Endometrium (tissue), 2 donors: ENCODE data around the gene NOL4L.
"Not testable (repeated sequence)": the region's sequence is repeated elsewhere in the genome, so short reads cannot be mapped to it uniquely, and the experiment has no call there.

Experiments
- FAIRE-seq: peaks from 2 replicates; lab custom pipeline; 2012; peaks lifted over from hg19 to GRCh38; lab: Jason Lieb, UNC
- donor health status: control.
- donor health status: control.

The NOL4L gene

DNA sequence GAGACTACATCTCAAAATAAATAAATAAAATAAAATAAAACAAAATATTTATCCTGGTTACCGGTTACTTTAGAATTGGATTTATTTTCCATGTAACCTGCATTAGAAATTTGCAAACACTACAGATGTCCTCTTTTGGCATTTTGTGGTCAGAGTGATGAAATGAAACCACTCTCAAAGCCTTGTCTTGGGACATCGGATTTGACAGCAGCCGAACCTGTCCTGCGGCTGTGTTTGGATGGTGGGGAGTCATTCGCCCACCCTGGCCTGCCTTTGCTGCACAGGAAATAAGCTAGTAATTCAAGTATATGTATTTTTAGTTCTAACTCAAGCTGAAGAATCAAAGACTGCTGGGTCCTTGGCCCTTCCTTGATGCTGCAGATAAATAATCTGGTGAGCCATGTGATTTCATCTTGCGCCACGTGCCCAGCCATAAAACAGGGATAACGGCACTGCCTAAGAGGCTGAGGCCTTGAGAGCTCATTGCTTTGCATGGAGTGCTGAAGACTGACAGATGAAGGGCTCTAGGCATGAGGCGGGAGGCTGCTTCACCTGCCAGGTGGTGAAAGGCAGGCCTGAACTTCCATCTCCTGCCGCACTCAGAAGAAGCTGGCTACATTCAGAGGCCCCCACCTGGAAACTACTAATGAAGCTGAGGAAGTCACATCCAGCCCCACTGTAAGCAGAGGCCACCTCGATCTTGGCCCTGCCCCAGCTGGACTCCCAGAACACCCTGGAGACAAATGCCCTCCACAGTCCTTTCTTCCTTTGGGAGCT, 76.9 kb downstream of the NOL4L start:
- no peak for FAIRE-seq

DNA sequence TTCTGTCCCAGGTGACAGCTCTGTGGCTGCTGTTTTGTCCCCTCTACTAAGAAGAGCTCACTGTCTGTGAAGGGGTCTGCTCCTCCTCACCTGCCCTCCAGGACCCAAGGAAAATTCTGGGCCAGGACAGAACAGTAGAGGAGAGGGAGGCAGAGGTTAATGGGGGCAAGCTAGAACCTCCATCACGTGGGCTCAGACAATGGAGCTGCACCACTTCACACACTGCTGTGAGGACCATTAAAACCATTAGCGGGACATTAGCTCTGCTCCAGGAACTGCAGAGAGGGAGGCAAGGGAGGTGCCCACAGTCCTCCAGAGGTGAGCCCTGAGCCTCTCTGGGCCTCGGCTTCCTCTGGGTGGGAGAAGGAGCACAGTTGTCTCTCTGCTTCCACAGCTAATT, 78.4 kb downstream of the NOL4L start:
- FAIRE-seq = no peak

DNA sequence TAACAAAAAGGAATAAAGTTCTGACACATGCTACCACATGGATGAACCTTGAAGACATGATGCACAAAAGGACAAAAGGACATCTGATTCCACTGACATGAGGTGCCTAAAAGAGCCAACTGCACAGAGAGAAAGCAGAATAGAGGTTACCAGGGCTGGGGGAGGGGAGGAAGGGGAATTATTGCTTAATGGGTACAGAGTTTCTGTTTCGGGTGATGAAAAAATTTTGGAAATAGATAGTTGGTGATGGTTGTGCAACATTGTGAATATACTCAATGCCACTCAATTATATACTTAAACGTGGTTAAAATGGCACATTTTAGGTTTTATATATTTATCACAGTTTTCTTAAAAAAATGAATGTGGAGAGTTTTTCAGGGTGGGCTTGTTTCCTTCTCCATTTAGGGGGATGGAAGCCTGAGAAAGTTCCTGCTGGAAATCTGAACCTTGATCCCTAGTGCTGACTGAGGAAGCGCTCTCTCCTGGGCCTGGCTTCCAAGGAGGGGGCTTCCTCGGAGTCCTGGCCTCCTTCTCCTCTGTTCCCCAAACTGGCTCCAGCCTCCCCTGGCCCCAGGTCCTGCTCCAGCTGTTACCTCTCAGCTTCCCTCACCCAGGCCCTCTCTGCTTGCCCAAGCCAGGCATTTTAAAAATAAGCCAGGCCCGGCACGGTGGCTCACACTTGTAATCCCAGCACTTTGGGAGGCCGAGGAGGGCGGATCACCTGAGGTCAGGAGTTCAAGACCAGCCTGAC, 79.2 kb downstream of the NOL4L start:
- no peak for FAIRE-seq

DNA sequence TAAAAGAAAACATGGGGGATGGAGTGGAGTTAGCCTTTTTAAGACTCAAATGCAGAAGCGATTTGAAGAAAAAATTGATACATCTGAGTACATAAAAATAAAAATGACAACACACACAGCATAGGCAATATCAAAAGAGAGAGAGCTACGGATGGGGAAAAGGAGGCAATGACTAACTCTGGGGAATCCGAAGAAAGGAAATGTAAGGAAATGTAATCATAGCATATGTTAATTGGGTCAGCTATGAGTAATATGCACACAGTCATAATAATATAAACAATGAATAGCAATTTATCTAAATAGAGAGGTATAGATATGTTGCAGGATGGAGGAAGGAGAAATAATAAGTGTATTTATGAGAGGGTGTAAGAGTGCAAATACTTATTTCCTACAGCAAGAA, 83.4 kb downstream of the NOL4L start:
- FAIRE-seq = no peak

DNA sequence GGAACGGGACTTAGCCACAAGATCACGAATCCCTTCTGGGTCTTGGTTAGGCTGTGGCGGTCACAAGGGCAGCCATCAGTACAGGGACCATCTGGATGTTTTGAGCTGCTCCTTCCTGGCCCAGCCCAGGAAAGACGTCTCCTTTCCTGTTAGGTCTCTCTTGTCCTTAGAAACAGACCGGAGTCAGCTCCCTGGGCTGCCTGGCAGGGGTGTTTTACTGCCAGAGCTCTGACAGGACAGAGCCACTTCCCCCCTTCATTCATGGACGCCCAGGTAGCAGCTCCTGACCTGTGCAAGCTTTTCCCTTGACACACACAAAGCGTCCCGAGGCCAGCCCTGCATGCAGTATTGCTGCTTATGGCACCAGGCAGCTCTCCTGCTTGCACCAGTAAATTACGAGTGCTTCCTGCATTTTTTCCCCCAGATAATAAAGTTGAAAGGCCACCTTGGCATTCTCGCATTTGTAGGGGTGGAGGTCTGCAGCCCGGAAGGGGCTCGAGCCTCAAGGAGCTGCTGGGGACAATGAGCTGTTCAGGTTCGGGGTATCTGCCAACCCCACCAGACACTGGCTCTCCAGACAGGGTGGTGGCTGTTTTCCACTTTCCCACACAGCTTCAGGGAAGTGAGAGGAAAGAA, 87.4 kb downstream of the NOL4L start:
- FAIRE-seq = no peak

DNA sequence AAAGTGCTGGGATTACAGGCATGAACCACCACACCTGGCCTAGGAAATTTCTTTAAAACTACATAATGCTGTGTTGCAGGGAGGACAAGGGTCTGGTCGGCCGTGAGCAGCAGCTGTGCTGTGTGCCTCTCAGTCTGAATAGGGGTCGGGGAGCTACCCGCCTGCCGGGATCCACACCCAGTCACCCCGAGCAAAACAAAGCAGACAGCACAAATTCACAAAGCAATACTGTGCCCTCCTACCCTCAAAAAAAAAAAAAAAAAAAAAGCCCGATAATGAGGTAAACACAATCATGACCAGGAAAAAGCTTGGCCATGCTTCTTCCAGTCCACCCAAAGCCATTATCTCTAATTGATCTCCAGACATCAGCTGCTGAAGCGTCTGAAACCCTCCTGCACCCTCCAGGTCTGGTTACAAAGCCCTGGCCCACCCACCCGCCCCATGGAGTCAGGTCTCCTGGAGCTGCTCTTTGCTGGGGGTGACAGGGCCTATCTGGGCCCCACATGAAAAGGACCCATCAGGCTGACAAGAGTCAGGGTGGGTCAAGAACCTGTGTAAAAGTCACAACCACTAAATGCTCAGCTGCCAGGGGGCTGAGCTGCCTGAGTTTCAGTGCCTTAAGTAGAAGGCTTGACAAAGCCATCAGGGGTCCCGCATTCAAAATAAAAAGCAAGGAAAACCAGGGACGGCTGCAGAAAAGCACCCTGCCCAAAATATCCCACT, 88.2 kb downstream of the NOL4L start:
- FAIRE-seq = no peak

DNA sequence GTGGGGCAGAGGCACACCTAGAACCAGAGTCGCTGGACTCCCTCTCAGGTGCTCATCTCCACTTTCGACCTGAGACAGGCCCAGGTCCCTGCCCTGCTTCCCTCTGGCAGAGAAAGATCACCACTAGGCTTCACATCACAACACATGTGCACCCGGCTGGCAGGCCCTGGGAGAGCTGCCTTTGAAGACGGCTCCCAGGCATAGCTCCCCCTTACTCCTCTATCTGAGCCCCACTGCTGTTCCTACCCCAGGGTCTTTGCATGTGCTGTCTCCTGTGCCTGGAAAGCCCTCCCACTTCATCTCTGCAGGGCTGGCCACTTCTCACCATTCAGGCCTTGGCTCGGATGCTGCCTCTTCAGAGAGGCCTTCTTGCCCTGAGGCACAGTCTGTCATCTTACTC, 89.2 kb downstream of the NOL4L start:
- no peak for FAIRE-seq

DNA sequence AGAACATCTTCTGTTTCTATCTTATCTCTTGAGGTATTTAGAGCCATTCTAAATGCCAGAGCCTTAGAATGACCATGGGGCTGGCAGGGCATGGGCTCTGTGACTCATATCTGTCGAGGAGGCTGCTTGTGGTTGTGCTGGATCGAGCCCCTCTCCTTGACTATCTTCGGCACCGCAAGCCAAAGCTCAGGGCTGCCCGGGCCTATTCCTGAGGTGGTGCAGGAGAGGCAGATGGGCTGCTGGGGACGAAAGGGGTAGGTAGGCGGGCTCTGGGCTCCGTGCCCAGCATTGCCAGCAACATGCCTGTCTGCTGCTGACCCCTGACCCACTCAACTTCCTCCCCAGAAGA, 89.9 kb downstream of the NOL4L start:
- FAIRE-seq = no peak

DNA sequence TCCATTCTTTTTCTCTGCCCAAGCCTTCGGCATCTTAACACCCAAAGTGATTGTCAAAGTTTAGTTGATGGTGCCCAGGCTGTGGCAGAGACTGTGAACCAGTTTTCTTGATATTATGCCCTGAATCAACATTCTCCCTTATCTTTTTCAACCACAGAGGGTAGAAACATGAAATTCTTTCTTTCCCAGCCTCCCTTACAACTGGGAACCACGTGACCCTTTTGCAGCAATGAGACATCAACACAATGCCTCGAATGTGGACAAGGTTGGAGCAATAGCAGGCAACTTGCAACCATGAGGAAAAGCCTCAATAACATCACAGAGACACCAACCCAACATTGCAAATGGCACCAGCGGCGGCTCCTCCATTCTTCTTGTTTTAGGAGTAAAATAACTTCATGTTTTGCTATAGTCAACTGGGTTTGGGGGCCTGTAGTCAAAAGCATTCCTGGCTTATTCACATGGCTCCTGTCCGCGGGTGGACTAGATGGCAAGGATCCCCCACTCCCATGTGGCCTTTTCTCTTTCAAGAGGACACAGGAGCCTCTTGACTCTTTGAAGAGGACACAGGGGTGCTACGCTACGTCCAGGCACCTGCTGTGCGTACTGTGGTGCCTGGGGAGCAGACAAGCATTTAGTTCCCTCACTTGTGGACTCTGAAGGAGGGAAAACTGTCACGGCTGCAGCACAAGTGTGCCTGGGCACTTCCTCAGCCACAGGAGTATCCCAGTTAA, 90.5 kb downstream of the NOL4L start:
- FAIRE-seq = no peak

DNA sequence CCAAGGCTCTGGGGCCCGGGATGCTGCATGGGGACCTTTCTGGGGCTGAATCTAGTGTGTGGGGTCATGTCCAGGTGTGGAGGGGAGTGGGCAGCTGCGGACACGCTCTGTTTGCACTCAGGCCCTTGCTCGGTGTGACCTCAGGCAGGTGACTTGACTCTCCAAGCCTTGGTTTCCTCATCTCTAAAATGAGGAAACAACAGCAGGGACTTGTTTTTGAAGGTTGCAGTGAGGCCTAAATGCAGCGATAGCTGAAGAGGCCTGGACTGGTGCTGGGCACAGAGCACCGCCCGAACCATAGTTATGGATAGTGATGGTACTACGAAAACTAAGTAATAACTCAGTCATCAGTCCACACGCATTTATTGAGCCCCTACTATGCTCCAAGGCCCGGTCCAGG, 91.8 kb downstream of the NOL4L start:
- no peak for FAIRE-seq

DNA sequence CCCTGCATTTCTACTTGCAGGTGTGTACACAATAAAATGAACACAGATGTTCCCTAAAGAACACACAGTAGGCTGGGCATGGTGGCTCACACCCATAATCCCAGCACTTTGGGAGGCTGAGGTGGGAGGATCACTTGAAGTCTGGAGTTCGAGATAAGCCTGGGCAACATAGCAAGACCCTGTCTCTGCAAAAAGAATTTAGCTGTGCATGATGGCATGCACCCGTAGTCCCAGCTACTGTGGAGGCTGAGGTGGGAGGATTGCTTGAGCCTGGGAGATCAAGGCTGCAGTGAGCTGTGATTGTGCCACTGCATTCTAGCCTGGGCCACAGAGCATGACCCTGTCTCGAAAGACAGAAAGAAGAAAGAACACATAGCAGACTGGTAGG, 93.4 kb downstream of the NOL4L start:
- not testable (repeated sequence) for FAIRE-seq

DNA sequence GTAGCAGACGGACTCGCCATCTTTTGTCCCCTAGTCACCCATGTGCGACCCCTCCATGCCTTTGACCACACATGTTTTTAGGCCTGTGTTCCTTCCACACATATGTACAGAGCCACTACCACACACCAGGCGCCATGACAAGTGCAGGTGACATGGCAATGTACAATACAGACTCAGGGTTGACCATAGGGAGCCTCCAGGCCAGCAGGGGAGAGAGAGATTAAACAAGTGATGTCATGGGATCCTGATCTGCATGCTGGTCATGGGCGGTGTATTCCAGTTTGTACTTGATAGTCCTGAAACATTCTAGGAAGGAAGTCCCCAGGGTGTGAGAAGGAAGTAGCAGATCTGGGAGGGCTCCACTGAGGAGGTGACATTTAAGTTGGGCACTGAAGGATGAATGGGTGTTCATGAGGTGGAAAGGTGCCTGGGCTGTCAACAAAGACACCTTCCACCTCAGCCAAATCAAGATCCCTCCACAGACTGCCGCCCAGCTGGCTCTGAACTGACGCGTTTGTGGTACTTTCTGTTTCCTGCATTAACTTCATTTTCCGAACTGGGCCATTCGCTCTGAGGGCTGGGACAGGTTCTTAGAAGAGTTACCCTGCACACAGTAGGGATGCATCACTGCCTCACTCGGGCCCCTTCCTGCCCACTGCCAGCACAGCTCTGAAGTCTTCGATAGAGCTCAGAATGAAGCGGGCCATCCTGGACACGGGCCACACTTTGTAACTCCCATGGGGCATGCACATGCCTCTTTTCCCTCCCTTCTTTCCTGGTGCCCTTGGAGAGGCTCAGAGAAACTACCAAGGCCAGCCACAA, 94.0 kb downstream of the NOL4L start:
- no peak for FAIRE-seq

DNA sequence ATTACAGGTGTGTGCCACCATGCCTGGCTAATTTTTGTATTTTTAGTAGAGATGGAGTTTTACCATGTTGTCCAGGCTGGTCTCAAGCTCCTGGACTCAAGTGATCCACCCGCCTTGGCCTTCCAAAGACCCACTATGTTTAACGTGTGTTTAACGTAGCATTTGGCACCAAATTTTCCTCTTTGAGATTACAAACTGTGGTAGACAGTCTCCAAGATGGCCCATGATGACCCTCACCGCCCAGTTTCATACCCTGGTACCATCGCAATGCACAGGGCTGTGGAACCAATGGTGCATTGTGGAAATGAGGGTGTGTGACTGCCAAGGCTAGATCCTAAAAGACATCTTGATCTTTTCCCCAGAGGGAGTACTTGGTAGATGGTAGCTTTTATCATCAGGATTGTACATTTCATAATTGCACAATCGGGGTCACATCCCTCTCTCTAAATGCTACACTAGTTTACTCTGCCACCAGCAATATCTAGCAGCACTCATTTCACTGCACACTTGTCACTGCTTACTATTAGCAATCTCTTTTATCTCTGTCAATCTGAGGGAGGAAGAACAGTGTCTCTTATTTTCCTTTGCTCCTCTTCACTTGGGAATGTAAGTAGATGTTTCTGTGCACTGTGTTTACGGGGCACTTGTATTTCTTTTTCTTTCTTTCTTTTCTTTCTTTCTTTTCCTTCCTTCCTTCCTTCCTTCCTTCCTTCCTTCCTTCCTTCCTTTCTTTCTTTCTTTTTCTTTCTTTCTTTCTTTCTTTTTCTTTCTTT, 96.9 kb downstream of the NOL4L start:
- FAIRE-seq = no peak

DNA sequence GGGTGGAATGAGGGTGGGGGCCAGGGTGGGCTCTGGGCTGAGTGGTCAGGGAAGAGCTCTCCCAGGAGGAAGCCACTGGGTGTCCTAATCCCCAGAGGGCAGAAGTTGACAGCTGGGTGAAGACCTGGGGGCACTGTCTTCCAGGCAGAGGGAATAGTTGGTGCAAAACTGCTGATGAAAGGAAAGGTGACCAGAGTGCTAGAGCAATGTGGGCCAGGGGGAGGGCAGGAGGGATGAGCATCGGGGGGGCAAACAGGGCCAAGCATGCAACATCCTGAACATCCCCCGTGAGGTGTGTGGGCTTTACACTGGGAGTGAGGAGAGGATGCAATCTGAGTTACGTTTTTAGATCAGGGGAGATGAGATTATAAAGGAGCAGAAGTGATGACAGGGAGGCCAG, 97.8 kb downstream of the NOL4L start:
- no peak for FAIRE-seq

DNA sequence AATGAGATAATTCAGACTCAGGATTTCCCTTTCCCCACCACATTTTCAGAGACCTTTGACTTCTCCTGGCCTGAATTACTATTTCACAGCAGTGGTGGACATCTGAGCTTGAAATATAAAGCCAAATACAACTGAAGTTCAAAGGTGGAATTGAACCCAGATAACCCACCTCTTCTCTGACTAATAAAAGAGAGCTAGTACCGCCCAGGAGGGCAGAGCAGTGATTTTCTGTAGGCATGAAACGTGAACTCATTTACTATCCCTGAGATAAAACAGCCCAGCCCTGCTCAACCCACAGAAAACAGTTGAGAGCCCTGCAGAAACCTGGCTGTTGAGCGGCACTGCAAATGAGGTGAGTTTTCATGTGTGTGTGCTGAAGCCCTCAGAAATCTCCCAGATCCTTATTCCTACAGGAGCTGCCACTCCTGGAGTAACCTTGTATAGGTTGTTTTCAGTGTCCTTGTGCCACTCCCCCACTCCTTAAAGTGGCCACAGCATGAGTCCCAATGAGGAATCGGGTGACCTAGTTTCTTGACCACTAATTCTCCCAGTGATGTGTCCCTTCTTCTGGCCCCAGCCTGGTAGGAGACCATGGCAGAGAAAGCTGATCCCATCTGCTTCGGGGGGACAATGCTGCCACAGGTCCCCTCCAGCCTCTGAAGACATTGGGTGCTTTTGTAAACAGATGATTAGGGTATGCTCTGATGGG, 99.2 kb downstream of the NOL4L start:
- no peak for FAIRE-seq

DNA sequence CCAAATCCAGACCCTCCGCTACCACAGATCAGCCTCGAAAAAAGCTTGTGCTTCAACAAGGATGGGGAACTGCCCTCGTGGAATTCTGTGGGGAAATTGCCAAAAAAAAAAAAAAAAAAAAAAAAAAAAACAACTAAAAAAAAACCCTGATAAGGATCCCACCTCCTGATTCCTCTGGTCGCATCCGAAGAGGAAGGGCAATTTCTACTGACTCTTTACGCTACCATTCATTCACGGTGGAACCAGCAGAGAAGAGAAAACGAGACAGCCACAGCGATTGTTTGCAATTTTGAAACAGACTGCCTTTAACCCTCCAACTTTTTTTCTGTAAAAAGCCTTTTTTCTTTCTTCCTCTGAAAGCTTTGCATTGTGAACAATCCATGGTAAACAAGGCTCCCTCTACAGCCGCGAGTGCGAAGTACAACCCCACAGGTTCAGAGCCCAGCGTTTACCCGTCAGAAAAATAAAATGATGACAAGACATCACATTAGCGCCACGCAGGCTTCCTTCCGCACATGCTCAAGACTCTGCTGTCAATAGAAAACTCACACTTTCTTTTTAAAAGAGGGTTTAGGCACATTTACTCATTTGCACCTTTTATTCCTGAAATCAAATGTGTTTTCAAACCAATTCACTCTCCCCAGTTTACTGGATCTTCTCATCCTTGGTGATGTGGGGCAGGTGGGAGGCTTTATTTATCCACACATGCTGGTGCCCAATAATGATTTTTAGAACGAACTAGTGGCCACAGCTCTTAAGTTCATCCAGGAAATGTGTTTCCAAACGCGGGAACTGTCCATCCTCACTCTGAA, 100.0 kb downstream of the NOL4L start:
- FAIRE-seq = peak; percentile 80

DNA sequence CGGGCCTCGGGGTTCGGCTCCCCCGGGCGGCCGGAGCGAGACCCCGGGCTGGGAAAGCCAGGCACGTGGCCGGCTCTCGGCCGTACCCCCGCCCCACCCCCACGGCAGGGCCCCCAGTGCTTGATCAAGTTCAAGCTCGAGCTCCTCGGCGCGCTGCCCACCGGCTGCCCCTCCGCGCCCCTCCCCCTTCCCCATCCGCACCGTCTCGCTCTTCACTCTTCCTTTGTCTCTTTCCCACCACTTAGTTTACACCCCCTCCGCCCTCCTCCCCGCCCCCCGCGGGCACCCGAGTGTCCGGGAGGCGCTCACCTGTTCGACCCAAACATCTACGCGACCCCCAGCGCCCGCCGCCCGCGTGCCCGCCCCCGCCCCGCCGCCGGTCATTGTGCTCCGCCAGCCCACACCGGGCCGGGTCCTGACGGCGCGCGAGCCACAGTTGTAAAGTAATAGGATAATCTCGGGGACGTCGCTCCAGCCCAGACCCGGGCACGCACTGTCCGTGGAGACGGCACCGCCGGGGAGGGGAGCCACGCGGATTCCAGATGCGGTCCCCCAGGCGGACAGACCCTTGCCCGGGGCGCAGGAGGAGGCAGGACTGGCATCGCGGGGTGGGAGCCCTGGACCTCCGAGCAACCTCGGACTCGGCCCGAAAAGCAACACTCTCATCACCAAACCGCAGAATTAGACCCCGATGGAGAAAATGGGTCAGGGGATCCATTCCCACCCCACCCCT, 100.7 kb downstream of the NOL4L start:
- FAIRE-seq = no peak
